T-helper 1 cell (primary cell): ENCODE measurements around the gene DOC2A.
"Not testable (repeated sequence)": the region's sequence is repeated elsewhere in the genome, so short reads cannot be mapped to it uniquely, and the experiment has no call there.

ENCODE experiments used
- DNase-seq, 5 donors: peaks; one replicate each; pipeline ENCODE4 v3.0.0-alpha.2; 2012 to 2020

The DOC2A gene

GRCh38 chr16:30027588-30028437, 17.0 kb upstream of the DOC2A start:
- no peak for DNase-seq

GRCh38 chr16:30026449-30026848, 15.6 kb upstream of the DOC2A start:
- no peak for DNase-seq

- DNase-seq: no peak
Measured at GRCh38 chr16:30025574-30025973, 14.7 kb upstream of the DOC2A start.

- no peak for DNase-seq
Measured at GRCh38 chr16:30025156-30025555, 14.3 kb upstream of the DOC2A start.

- no peak for DNase-seq
Measured at GRCh38 chr16:30024451-30024850, 13.6 kb upstream of the DOC2A start.

GRCh38 chr16:30023586-30023985, 12.8 kb upstream of the DOC2A start:
- DNase-seq: no peak

GRCh38 chr16:30022887-30023286, 12.1 kb upstream of the DOC2A start, which contains the start of gene C16orf92:
TSS of gene C16orf92 (plus strand) at chr16:30023198. CDS start at chr16:30023341, 143 bp downstream.
- DNase-seq: no peak

GRCh38 chr16:30018731-30019158, 7.9 kb upstream of the DOC2A start:
- DNase-seq: no peak

- not testable (repeated sequence) for DNase-seq
Measured at GRCh38 chr16:30017937-30018336, 7.1 kb upstream of the DOC2A start.

GRCh38 chr16:30017277-30017656, 6.4 kb upstream of the DOC2A start:
- no peak for DNase-seq

- DNase-seq: no peak
Measured at GRCh38 chr16:30016555-30017276, 5.9 kb upstream of the DOC2A start.

- not testable (repeated sequence) for DNase-seq
Measured at GRCh38 chr16:30015450-30015849, 4.6 kb upstream of the DOC2A start.

- DNase-seq: not testable (repeated sequence)
Measured at GRCh38 chr16:30012598-30012997, 1.8 kb upstream of the DOC2A start.

- DNase-seq: no peak
Measured at GRCh38 chr16:30011714-30012504, 1.1 kb upstream of the DOC2A start.

- DNase-seq: no peak
Measured at GRCh38 chr16:30009990-30010843, 610 bp downstream of the DOC2A start.

- no peak for DNase-seq
Measured at GRCh38 chr16:30009085-30009862, 1.6 kb downstream of the DOC2A start.

GRCh38 chr16:30007378-30007895, 3.4 kb downstream of the DOC2A start:
- no peak for DNase-seq

- DNase-seq: no peak
Measured at GRCh38 chr16:30006659-30007377, 4.0 kb downstream of the DOC2A start.

GRCh38 chr16:30006095-30006473, 4.7 kb downstream of the DOC2A start:
- no peak for DNase-seq
